Left cardiac atrium (tissue), 4 donors: ENCODE data around the gene PPP1R8. TPM values are rescaled to one million over a fixed set of nuclear protein-coding genes. Genes with fewer than 3 reads are reported as not detected.
A peak's percentile ranks its signal among the peaks of the same experiment; 100 is the strongest.
"Not testable (repeated sequence)": the region's sequence is repeated elsewhere in the genome, so short reads cannot be mapped to it uniquely, and the experiment has no call there.

Experiments
- ATAC-seq, 2 donors: fragments of 200-7000 bp; cut with Tn5 transposase; one replicate each; pipeline ENCODE4 v1.9.1; 2020; ENCODE audit warnings: mild to moderate bottlenecking in 2 of 2, moderate library complexity in 2 of 2
- DNase-seq: peaks from one replicate; pipeline ENCODE4 v3.0.0-alpha.2; 2020
- intact Hi-C, 2 donors: fragments of 100-400 bp; cut with DNase I; formaldehyde crosslinking; loops; one replicate each; pipeline versions ENCODE4 v1.14.1 to v1.15.1; 2022 to 2023
- total RNA-seq, 2 donors: library from RNA; stranded (reverse); fragmentation: NEBNext Ultra II Directional; extraction: Animal tissue kit (Norgen Biotek cat#: 25700); gene quantifications; one replicate each; pipeline ENCODE4 v1.2.1, GENCODE V29; 2021
- donor health status: DM: no; HTN: yes; CAD: no.
- donor health status: DM: no; HTN: yes; CAD: no; lungs with severe emphysema.
- donor health status: DM: yes; HTN: yes; CAD: no.
- donor health status: Dilated cardiomyopathy.

PPP1R8 gene
- total RNA-seq, 2 donors from 2014 or later, result 25.0 TPM

DNA sequence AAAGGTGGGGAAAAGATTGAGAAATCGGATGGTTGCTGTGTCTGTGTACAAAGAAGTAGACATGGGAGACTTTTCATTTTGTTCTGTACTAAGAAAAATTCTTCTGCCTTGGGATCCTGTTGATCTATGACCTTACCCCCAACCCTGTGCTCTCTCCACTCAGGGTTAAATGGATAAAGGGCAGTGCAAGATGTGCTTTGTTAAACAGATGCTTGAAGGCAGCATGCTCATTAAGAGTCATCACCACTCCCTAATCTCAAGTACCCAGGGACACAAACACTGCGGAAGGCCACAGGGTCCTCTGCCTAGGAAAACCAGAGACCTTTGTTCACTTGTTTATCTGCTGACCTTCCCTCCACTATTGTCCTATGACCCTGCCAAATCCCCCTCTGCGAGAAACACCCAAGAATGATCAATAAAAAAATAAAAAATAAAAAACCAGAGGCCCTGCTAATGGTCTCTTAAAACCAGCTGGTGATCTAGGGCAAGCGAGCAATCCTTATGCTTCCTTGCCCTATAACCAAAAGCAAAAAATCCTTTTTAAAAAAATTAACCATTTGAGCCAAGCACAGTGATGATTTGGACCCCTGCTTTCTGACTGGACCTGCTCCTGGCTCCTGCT lies 1.1 kb upstream of the PPP1R8 start:
- intact Hi-C loops, ATAC-seq, DNase-seq: not testable (repeated sequence)

DNA sequence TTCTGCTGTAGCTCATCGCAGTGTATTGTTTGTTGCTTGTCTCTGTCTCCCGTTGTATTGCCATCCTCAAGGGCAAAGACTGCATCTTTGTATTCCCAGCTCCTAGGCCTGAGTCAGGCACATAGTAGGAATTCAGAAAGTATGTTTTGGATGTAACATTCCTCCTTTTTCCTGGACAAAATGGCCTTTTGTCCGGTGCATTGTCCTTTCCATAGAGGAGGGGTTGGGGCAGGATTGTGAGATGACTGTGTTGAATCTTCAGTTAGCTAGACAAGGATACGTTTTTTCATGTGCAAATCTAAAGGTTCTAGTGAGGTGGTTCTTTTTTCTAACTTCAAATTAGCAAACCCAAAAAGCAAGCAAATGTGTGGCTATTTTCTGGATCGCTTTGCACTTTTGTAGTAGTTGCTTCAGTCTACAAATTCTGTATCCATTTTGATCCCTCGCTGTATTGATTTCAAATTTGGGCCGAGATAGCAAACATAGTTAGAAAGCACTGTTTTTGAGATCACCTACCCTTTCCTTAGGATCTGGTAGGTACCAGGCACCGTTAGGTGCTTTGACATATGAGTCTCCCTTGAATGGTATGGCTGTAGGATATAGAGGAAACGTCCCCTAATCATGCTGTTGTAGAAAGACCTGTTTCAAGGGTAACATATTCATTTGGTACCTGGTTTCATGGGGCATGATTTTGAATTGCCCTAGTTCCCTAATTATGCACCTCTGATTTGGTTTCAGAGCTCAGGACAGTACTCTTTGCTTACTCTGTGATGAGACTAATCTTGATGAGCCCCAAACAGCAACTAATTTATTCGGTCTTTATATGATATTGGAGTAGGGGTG lies 1.2 kb downstream of the PPP1R8 start:
- DNase-seq, result no peak
- ATAC-seq, result no peak
- intact Hi-C loops, result no loop called here

DNA sequence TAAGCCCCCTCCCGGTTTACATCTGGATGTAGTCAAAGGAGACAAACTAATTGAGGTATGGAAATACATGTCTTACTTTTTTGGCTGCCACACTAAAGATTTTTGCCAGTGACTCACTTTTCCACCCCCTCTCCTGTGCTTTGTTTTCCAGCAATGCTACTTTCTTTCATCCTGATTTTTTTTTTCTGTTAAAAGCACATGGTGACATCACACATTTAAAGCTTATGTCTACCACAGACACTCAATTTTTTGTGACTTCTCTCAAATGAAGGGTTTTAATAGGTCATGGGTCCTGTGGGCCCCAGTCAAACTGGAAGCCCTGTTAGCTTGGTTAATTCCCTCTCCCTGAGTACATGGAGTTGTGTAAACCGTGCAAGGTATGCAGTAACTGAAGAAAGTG lies 2.2 kb downstream of the PPP1R8 start:
- ATAC-seq, result no peak
- no peak for DNase-seq
- intact Hi-C loops, result no loop called here

DNA sequence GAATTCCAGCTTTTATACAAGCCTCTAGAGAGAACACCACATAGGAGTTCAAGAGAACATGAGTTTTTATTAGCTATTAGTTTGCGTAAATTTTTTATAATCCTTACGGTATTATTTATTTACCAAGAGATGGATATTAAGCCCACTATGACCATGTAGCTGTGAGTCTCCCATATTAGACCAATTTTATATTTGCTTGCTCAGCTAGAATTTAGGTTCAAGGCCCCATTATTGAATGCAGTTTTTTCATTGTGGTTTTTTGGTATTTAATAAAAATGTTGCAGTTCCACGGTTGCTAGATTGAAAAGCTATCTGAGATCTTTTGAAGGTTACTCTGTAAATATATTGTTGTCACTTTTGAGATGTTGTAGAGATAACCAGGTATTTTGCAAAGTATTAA lies 2.9 kb downstream of the PPP1R8 start:
- DNase-seq (no peak), ATAC-seq (no peak)
- intact Hi-C loops, result no loop called here

DNA sequence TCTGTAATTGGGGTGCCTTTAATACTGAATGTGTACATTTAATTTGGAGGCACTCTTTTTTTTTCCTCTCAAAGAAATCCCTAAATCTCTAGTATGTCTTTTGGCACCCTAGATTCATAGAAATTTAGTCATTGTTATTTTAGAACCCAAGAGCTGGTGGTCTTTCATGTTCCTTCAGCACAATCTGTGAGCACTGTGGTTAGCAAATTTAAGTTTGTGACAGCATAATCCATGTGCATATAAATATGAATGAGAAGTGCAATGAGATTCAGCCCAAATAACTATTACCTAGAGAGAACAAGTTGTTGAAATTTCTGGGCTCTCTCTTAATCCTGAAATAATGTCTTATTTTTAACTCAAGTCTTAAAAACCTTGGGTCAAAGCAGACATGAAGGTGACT lies 4.5 kb downstream of the PPP1R8 start:
- intact Hi-C loops, result no loop called here
- no peak for ATAC-seq
- DNase-seq, result no peak

DNA sequence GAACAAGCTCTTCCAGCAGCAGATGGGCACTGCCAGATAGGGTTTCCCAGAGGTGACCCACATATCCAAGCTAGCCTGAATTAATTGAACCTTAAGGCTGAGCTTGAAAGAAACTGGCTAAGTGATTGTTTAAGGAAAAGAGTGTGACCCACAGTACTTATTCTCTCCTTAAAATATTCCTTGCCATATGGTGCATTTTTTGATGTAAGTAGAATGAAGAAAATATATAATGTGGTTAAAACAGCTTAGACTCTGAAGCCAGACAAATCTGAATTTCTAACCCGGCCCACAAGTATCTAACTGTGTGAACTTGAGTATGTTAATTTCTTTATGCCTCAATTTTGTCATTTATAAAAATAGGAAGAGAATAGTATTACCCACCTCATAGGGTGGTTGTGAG lies 4.9 kb downstream of the PPP1R8 start:
- intact Hi-C loops, result no loop called here
- DNase-seq (no peak), ATAC-seq (no peak)

DNA sequence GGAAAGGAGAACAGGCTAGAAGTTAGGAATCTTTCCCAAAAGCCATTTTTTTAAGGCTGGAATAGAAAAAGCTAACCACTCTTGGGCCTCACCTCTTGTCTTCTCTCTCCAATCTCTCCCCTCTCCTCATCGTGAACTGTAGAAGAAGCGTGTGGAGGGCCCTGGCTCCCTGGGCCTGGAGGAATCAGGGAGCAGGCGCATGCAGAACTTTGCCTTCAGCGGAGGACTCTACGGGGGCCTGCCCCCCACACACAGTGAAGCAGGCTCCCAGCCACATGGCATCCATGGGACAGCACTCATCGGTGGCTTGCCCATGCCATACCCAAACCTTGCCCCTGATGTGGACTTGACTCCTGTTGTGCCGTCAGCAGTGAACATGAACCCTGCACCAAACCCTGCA lies 19.4 kb downstream of the PPP1R8 start:
- intact Hi-C loops, result no loop called here
- no peak for DNase-seq
- ATAC-seq, result no peak

DNA sequence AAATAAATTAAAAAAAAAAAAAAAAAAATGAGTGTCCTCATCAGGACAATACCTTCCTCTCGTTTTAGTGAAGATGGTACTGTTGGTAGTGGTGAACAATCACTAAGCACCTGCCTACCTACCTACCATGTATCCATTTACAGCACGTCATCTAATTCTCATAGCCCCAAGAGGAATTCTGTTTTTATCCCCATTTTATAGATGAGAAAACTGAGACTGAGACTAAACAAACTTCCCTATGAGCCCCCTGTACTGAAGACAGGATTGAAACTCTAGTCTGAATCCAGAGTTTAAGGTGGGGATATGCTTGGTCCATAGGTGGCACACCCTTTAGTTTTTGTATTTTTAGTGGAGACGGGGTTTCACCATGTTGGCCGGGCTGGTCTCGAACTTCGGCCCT lies 24.5 kb downstream of the PPP1R8 start:
- no peak for DNase-seq
- ATAC-seq, result no peak
- intact Hi-C loops, result no loop called here

DNA sequence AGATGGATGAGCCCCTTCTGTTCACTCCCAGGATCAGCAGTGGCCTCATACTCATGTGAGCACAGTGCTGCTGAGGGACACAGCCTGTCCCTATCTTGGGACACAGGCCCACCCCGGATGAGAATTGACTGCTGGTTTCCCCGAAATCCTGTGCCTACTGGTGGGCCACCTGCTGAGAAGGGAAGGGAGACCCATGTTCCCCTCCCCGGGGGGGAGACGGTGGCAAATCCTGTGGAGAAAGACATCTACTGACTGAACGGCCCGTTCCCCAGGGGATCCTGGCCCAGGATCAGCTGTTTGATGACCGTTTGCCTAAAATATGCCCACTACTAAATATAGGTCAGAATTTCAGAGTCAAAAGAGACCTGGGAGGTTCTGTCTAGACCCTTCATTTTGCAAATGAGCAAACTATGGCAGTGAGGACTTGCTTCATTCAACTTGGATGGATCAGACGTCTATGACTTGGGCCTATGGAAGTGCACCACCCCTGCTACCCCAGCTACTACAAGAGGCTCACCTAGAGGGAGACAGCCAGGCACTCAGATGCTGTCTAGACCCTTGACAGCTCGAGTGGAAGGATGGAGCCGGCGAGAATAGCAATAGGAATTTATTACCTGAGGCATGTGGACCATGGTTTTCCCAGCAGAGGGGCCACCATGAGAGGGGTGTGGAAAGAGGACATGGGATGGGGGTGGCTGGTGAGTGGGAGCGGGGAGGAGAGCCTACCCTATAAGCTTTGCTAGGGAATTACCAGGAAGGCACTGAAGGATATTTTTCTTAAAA lies 26.2 kb downstream of the PPP1R8 start:
- no peak for ATAC-seq
- intact Hi-C loops, result no loop called here
- no peak for DNase-seq

DNA sequence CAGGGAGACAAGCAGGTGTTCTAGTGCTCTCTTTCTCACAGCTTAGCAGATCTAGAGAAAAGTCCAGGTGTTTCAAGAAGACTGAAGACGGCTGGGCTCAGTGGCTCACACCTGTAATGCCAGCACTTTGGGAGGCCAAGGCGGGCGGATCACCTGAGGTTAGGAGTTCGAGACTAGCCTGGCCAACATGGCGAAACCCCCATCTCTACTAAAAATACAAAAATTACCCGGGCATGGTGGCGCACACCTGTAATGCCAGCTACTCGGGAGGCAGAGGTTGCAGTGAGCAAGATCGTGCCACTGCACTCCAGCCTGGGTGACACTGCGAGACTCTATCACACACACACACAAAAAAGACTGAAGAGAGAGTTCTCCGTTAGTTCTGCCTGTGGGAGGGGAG lies 27.0 kb downstream of the PPP1R8 start:
- ATAC-seq, DNase-seq, intact Hi-C loops: not testable (repeated sequence)

DNA sequence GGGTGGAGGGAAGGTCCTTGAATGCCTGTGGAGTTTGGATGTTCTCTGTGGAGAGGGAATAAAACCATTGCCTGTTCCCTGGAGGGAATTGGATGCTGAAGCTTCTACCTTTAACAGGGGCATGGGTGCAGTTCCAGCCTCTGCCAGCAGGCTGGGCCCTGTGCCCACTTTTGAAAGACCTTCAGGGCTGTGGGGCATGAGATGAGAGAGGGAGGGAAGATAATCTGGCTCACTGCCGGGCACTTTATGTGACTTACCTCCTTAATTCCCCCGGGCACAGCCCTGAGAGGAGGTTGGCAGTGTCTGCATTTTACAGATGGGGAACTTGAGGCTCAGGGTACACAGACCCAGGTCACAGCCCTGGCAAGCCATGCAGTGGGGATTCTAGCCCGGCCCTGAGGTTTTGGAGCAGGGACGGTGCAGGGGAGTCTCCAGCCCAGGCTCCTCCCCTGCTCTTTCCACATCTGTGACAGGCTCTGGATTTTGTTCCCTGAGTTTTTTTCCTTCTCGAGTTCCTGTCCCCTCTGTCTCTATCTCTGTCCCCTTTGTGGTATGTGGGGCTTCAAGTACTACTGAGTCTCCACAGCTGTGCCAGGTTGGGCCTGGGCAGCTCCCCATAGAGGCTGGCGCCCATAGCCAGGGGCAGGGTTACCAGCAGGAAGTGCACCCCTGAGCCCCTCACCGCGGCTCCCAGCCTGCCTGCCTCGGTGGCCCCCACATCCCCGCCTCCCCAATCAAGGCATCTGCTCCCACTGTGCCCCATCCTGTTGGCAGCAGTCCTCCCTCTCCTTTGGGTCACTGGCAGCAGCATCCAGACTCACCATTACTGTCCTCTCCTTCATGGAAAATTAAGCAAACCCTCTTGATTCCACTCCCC lies 27.7 kb downstream of the PPP1R8 start:
- intact Hi-C loops, result no loop called here
- peak; percentile 90 to 93 for ATAC-seq
- DNase-seq, result peak; percentile 85

DNA sequence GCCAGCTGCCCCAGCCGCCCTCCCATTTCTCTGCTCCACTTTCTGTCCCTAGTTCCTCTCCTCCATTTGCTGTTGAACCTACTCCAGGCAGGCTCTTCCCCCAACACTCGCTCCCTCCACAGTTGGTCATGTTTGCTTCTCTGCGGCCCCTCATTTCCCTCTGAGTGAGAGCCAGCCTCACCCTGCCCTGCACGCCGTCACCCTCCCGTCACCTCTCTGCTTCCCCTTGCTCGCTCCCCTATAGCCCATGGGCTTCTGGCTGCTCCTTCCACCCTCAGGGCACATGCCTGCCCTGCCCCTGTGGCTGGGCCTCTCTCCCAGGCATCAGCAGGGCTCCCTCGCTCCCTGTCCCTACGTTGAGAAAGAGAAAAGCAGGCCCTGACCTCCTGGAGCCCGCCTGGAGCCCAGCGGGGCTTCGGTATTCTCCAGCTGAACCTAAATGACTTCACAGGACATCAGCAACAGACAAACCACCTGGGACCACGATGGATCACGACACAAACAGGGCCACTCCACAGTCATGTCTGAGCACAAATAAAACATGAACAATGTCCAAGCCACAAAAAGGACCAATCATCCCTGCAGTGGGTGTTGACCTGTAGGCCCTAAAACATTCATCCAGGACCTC lies 28.5 kb downstream of the PPP1R8 start:
- intact Hi-C loops, result no loop called here
- ATAC-seq (no peak), DNase-seq (no peak)

DNA sequence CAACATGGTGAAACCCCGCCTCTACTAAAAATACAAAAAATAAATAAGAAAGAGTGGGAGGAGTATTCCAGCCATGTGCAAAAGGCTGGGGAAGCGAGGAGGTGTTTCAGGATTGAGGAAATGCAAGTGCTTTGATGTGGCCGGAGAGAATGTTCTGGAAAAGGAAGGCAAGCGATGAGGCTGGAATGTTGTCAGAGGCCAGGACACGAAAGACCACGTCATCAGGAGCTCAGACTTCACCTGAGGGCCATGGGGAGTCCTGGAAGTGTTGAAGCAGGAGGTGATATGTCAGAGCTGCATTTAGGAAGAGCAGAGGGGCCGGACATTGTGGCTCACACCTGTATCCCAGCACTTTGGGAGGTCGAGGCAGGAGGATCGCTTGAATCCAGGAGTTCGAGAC lies 30.9 kb downstream of the PPP1R8 start:
- ATAC-seq (no peak), DNase-seq (peak; percentile 5)
- intact Hi-C loops, result loop anchor here (5.0 to 10.0 kb wide), 2 partner anchors 113 to 116 kb away; no protein-coding TSS in a partner anchor

DNA sequence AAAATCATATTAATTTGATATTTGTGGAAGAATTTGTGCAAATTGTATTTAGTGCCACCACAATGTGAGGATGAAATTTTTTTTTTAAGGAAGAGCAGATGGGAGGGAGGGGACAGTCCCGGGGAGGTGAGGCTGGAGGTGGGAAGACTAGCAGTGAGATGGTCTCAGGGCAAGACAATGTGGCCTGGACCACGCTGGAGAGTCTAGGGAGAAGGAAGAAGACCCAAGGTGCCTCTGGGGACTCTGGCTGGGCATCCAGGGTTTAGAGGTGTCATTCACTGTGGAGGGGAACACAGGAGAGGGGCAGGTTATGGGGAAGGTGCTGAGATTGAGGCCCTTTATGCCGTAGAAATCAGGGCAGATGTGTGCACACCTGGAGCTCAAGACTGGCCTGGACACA lies 31.4 kb downstream of the PPP1R8 start:
- no peak for ATAC-seq
- intact Hi-C loops, result loop anchor here (5.0 to 10.0 kb wide), 2 partner anchors 113 to 115 kb away; no protein-coding TSS in a partner anchor

DNA sequence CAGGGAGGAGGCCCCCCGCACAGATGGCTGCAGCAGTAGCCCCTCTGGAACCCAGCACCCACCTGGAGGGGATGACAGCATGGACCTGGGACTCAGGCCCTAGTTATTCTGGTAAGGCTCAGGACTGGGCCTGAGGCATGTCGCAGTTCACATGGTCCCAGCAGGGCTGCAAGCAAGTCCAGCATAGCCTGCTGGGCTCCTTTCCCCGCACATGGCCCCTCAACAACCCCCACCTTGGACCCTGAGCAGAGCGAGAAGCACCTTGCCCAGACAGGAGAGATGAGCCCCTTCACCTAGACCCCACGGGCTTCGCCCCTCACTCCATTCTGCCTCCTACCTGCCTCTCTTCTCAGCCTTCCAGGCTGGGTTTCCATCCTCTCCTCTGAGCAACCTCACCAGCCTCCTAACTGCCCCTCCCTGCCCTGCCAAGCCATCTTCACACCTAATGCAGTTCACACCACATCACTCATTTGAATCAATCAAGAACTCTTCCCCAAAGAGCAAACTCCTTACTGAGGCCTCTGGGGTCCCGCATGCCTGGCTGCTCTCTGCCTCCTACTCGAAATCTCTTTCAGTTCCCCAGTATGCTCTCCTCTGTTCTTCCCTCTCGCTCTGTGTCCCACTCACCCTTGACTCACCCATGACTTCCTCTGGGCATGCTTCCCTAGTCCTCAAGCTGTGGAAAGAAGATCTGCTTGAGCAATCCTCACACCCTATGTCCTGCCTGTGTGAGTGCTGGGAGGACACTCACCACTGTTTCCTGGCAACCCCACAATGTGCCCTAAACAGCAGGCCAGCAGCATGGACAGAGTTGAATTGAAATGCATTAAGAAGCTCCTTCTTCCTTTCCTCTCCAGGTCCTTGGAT lies 32.3 kb downstream of the PPP1R8 start:
- ATAC-seq, result peak; percentile 90 to 93
- intact Hi-C loops, result loop anchor here (5.0 to 10.0 kb wide), 2 partner anchors 112 to 114 kb away; no protein-coding TSS in a partner anchor
- peak; percentile 70 for DNase-seq

More for the DNA sequence above, 31.4 kb downstream of the PPP1R8 start:
- DNase-seq, result peak; percentile 4

DNA sequence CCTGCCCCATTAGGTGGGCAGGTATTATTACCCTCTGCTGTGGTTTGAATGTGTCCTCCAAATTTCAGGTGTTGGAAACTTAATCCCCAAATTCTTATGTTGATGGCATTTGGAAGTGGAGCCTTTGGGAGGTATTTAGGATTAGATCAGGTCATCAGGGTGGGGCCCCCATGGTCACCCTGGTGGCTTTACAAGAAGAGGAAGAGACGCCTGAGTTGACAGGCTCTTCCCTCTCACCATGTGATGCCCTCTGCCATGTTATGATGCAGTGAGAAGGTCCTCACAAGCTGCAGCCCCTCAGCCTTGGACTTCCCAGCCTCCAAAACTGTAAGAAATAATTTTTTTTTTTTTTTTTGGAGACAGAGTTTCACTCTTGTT lies 32.9 kb downstream of the PPP1R8 start:
- DNase-seq (no peak), ATAC-seq (peak in 1 of 2 donors; percentile 70)
- intact Hi-C loops, result loop anchor here (5.0 to 10.0 kb wide), 2 partner anchors 111 to 114 kb away; no protein-coding TSS in a partner anchor

DNA sequence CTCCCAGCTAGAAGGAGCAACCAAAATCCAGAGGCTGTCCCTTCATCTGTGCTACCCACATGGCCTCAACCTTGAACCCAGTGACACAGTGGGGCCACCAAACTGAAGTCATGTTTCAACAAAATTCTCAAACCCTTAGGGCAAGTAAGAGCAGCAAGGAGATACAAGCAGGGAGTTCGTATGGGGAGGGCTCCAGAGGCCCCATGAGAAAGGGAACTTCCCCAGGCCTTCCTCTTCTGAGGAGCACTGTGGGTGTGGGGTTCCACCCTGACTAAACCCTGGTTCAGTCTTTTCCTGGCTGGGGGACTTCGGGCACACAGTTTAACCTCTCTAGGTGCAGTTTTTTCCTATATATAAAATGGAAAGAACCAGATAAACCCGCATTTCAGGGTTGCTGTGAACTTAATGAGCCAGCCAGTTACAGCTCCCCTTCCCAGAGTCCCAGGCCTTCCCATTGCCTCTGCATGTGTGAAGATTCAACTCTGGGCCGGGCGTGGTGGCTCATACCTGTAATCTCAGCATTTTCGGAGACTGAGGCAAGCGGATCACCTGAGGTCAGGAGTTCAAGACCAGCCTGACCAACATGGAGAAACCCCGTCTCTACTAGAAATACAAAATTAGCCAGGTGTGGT lies 33.8 kb downstream of the PPP1R8 start:
- ATAC-seq (peak; percentile 24 to 55), DNase-seq (peak; percentile 8)
- intact Hi-C loops, result loop anchor here (5.0 to 10.0 kb wide), 2 partner anchors 110 to 113 kb away; no protein-coding TSS in a partner anchor
